Suprapubic skin (tissue), 4 donors: ENCODE results near the gene CACNG4.

Experiments used
- CTCF ChIP-seq, 2 donors: fragments of 200-600 bp in 1 of 2; fragments of 450-650 bp in 1 of 2; sonication (generic) in 1 of 2; IDR thresholded peaks; one replicate each; pipeline ENCODE4 v1.5.1; 2016 to 2019; ENCODE audit warnings: antibody characterized with exemption in 2 of 2, mild to moderate bottlenecking in 1 of 2, moderate library complexity in 1 of 2
- EP300 ChIP-seq: sonication (generic); formaldehyde crosslinking; IDR thresholded peaks from one replicate; pipeline ENCODE4 v1.6.1; 2017; ENCODE audit warnings: antibody characterized with exemption
- POLR2A ChIP-seq, 2 donors: fragments of 450-650 bp; IDR thresholded peaks; one replicate each; pipeline ENCODE4 v1.6.1; 2017; ENCODE audit warnings: antibody characterized with exemption in 2 of 2, mild to moderate bottlenecking in 2 of 2, moderate library complexity in 2 of 2
- POLR2AphosphoS5 ChIP-seq, 3 donors: sonication (generic); formaldehyde crosslinking; IDR thresholded peaks; one replicate each; pipeline ENCODE4 v1.6.1; 2017; ENCODE audit warnings: antibody characterized with exemption in 3 of 3

- TF ChIP-seq CTCF (IDR thresholded peaks at IDR 0.05) (no peak), POLR2A (IDR thresholded peaks at IDR 0.05) (no peak), POLR2AphosphoS5 (IDR thresholded peaks at IDR 0.05) (no peak), EP300 (no peak)
Observed at GRCh38 chr17:67030641-67031040, 66.1 kb downstream of the CACNG4 start.
